ENCODE measurements around the gene PSTPIP1.

The PSTPIP1 gene

GRCh38 chr15:76979331-76979925, 15.5 kb upstream of the PSTPIP1 start:
- no peak overlapping the region for H3K27ac ChIP-seq (ENCODE audit: low read depth, low read length)
- H3K36me3 ChIP-seq (ENCODE audit: control insufficient read depth, insufficient read depth, low read length), result no peaks in the 10 kb centered on the region
- no peak overlapping the region for H3K4me3 ChIP-seq (ENCODE audit: low read depth, low read length)
- H3K9me3 ChIP-seq (ENCODE audit: control insufficient read depth, insufficient read depth, low read depth, low read length), result no peaks in the 10 kb centered on the region
- no peak overlapping the region for H3K9ac ChIP-seq (ENCODE audit: low read length)
- 0 out of 2 replicates have a peak, but pooled peaks cover 3% of the 10 kb centered on the region for H3K4me1 ChIP-seq (ENCODE audit: control insufficient read depth, insufficient read depth, low read length)
- no peaks in the 10 kb centered on the region for H3K27me3 ChIP-seq (ENCODE audit: control insufficient read depth, insufficient read depth, low read length)

- Histone ChIP-seq H3K9me3 (ENCODE audit: control insufficient read depth, insufficient read depth, low read depth, low read length) (no peaks in the 10 kb centered on the region), H3K4me3 (ENCODE audit: low read depth, low read length) (no peak overlapping the region), H3K27ac (ENCODE audit: low read depth, low read length) (no peak overlapping the region), H3K4me1 (ENCODE audit: control insufficient read depth, insufficient read depth, low read length) (0 out of 2 replicates have a peak, but pooled peaks cover 3% of the 10 kb centered on the region), H3K36me3 (ENCODE audit: control insufficient read depth, insufficient read depth, low read length) (no peaks in the 10 kb centered on the region), H3K27me3 (ENCODE audit: control insufficient read depth, insufficient read depth, low read length) (no peaks in the 10 kb centered on the region), H3K9ac (ENCODE audit: low read length) (no peak overlapping the region)
These were observed 14.9 kb upstream of the PSTPIP1 start for GRCh38 chr15:76979996-76980520.

- H3K36me3 ChIP-seq (ENCODE audit: control insufficient read depth, insufficient read depth, low read length), result no peaks in the 10 kb centered on the region
- H3K27me3 ChIP-seq (ENCODE audit: control insufficient read depth, insufficient read depth, low read length), result no peaks in the 10 kb centered on the region
- no peaks in the 10 kb centered on the region for H3K9me3 ChIP-seq (ENCODE audit: control insufficient read depth, insufficient read depth, low read depth, low read length)
- H3K4me1 ChIP-seq (ENCODE audit: control insufficient read depth, insufficient read depth, low read length), result 0 out of 2 replicates have a peak, but pooled peaks cover 3% of the 10 kb centered on the region
- no peak overlapping the region for H3K4me3 ChIP-seq (ENCODE audit: low read depth, low read length)
- H3K27ac ChIP-seq (ENCODE audit: low read depth, low read length), result no peak overlapping the region
- H3K9ac ChIP-seq (ENCODE audit: low read length), result no peak overlapping the region
These were observed 12.6 kb upstream of the PSTPIP1 start for GRCh38 chr15:76982356-76982755.

- no peak overlapping the region for H3K27ac ChIP-seq (ENCODE audit: low read depth, low read length)
- no peaks in the 10 kb centered on the region for H3K27me3 ChIP-seq (ENCODE audit: control insufficient read depth, insufficient read depth, low read length)
- H3K36me3 ChIP-seq (ENCODE audit: control insufficient read depth, insufficient read depth, low read length), result no peaks in the 10 kb centered on the region
- H3K9ac ChIP-seq (ENCODE audit: low read length), result no peak overlapping the region
- H3K4me1 ChIP-seq (ENCODE audit: control insufficient read depth, insufficient read depth, low read length), result 0 out of 2 replicates have a peak, but pooled peaks cover 3% of the 10 kb centered on the region
- no peak overlapping the region for H3K4me3 ChIP-seq (ENCODE audit: low read depth, low read length)
- H3K9me3 ChIP-seq (ENCODE audit: control insufficient read depth, insufficient read depth, low read depth, low read length), result no peaks in the 10 kb centered on the region
These were observed 12.2 kb upstream of the PSTPIP1 start for GRCh38 chr15:76982756-76983155.

- H3K9me3 ChIP-seq (ENCODE audit: control insufficient read depth, insufficient read depth, low read depth, low read length), result no peaks in the 10 kb centered on the region
- H3K4me3 ChIP-seq (ENCODE audit: low read depth, low read length), result no peak overlapping the region
- H3K4me1 ChIP-seq (ENCODE audit: control insufficient read depth, insufficient read depth, low read length), result peaks cover 8% of the 10 kb centered on the region
- no peaks in the 10 kb centered on the region for H3K27me3 ChIP-seq (ENCODE audit: control insufficient read depth, insufficient read depth, low read length)
- no peaks in the 10 kb centered on the region for H3K36me3 ChIP-seq (ENCODE audit: control insufficient read depth, insufficient read depth, low read length)
- H3K9ac ChIP-seq (ENCODE audit: low read length), result no peak overlapping the region
- no peak overlapping the region for H3K27ac ChIP-seq (ENCODE audit: low read depth, low read length)
These were observed 11.1 kb upstream of the PSTPIP1 start for GRCh38 chr15:76983590-76984375.

- Histone ChIP-seq H3K9ac (ENCODE audit: low read length) (no peak overlapping the region), H3K27me3 (ENCODE audit: control insufficient read depth, insufficient read depth, low read length) (no peaks in the 10 kb centered on the region), H3K9me3 (ENCODE audit: control insufficient read depth, insufficient read depth, low read depth, low read length) (no peaks in the 10 kb centered on the region), H3K4me1 (ENCODE audit: control insufficient read depth, insufficient read depth, low read length) (peaks cover 15% of the 10 kb centered on the region), H3K36me3 (ENCODE audit: control insufficient read depth, insufficient read depth, low read length) (no peaks in the 10 kb centered on the region), H3K27ac (ENCODE audit: low read depth, low read length) (no peak overlapping the region), H3K4me3 (ENCODE audit: low read depth, low read length) (no peak overlapping the region)
These were observed 8.2 kb upstream of the PSTPIP1 start for GRCh38 chr15:76986743-76987142.

GRCh38 chr15:76987276-76987675, 7.7 kb upstream of the PSTPIP1 start:
- Histone ChIP-seq H3K9ac (ENCODE audit: low read length) (no peak overlapping the region), H3K36me3 (ENCODE audit: control insufficient read depth, insufficient read depth, low read length) (no peaks in the 10 kb centered on the region), H3K9me3 (ENCODE audit: control insufficient read depth, insufficient read depth, low read depth, low read length) (no peaks in the 10 kb centered on the region), H3K27me3 (ENCODE audit: control insufficient read depth, insufficient read depth, low read length) (no peaks in the 10 kb centered on the region), H3K27ac (ENCODE audit: low read depth, low read length) (no peak overlapping the region), H3K4me1 (ENCODE audit: control insufficient read depth, insufficient read depth, low read length) (peaks cover 15% of the 10 kb centered on the region), H3K4me3 (ENCODE audit: low read depth, low read length) (no peak overlapping the region)

- Histone ChIP-seq H3K36me3 (ENCODE audit: control insufficient read depth, insufficient read depth, low read length) (no peaks in the 10 kb centered on the region), H3K4me1 (ENCODE audit: control insufficient read depth, insufficient read depth, low read length) (peaks cover 15% of the 10 kb centered on the region), H3K27ac (ENCODE audit: low read depth, low read length) (no peak overlapping the region), H3K27me3 (ENCODE audit: control insufficient read depth, insufficient read depth, low read length) (no peaks in the 10 kb centered on the region), H3K4me3 (ENCODE audit: low read depth, low read length) (no peak overlapping the region), H3K9me3 (ENCODE audit: control insufficient read depth, insufficient read depth, low read depth, low read length) (no peaks in the 10 kb centered on the region), H3K9ac (ENCODE audit: low read length) (no peak overlapping the region)
These were observed 6.7 kb upstream of the PSTPIP1 start for GRCh38 chr15:76987896-76988860.

- no peak overlapping the region for H3K4me3 ChIP-seq (ENCODE audit: low read depth, low read length)
- no peaks in the 10 kb centered on the region for H3K36me3 ChIP-seq (ENCODE audit: control insufficient read depth, insufficient read depth, low read length)
- peaks cover 12% of the 10 kb centered on the region for H3K4me1 ChIP-seq (ENCODE audit: control insufficient read depth, insufficient read depth, low read length)
- no peaks in the 10 kb centered on the region for H3K27me3 ChIP-seq (ENCODE audit: control insufficient read depth, insufficient read depth, low read length)
- no peaks in the 10 kb centered on the region for H3K9me3 ChIP-seq (ENCODE audit: control insufficient read depth, insufficient read depth, low read depth, low read length)
- H3K27ac ChIP-seq (ENCODE audit: low read depth, low read length), result no peak overlapping the region
- no peak overlapping the region for H3K9ac ChIP-seq (ENCODE audit: low read length)
These were observed 5.8 kb upstream of the PSTPIP1 start for GRCh38 chr15:76988867-76989780.

- no peak overlapping the region for H3K4me3 ChIP-seq (ENCODE audit: low read depth, low read length)
- H3K4me1 ChIP-seq (ENCODE audit: control insufficient read depth, insufficient read depth, low read length), result peaks cover 15% of the 10 kb centered on the region
- no peaks in the 10 kb centered on the region for H3K36me3 ChIP-seq (ENCODE audit: control insufficient read depth, insufficient read depth, low read length)
- no peaks in the 10 kb centered on the region for H3K9me3 ChIP-seq (ENCODE audit: control insufficient read depth, insufficient read depth, low read depth, low read length)
- H3K9ac ChIP-seq (ENCODE audit: low read length), result no peak overlapping the region
- no peaks in the 10 kb centered on the region for H3K27me3 ChIP-seq (ENCODE audit: control insufficient read depth, insufficient read depth, low read length)
- H3K27ac ChIP-seq (ENCODE audit: low read depth, low read length), result no peak overlapping the region
These were observed 3.9 kb upstream of the PSTPIP1 start for GRCh38 chr15:76991048-76991447.

All from HUES6 (cell line).